ENCODE data around the gene C1QTNF1.

The C1QTNF1 gene

DNA sequence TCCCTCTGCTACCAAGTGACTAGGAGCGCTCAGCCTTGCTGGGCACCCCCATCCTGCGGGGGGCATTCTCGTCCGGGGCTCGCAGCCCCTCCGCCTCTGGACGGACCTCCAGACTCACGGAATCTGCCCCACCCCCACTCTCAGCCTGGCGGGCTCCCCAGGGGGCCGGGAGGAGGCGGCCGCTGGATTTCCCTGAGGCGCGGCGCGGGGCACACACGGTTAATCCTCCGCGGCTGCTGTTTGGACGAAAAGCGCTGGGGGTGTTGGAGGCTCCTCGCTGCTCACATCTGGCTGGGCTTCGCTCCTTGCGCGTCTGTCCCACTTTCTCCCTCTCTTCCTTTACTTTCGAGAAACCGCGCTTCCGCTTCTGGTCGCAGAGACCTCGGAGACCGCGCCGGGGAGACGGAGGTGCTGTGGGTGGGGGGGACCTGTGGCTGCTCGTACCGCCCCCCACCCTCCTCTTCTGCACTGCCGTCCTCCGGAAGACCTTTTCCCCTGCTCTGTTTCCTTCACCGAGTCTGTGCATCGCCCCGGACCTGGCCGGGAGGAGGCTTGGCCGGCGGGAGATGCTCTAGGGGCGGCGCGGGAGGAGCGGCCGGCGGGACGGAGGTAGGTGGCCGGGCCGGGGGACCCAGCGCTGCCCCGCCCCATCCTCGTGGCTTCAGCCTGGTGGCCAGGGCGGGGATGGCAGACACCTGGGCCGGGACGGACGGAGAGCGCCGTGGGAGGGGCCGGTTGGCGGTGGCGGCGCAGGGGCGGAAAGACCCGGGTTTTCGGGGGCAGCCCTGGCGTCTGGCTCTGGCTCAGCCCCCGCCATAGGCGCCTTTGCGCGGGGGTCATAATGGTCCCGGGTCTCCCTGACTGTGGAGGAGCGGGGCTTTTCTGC lies at the start of gene C1QTNF1:
Gene C1QTNF1, plus strand, starts transcription at position 284 of the 886 bp plus-strand sequence. CDS start 19,800 bp downstream, outside the sequence.
- DNase-seq = peak; percentile 84

- no peak for DNase-seq
These were observed 49.1 kb upstream of the C1QTNF1 start for GRCh38 chr17:78974635-78975591.

DNA sequence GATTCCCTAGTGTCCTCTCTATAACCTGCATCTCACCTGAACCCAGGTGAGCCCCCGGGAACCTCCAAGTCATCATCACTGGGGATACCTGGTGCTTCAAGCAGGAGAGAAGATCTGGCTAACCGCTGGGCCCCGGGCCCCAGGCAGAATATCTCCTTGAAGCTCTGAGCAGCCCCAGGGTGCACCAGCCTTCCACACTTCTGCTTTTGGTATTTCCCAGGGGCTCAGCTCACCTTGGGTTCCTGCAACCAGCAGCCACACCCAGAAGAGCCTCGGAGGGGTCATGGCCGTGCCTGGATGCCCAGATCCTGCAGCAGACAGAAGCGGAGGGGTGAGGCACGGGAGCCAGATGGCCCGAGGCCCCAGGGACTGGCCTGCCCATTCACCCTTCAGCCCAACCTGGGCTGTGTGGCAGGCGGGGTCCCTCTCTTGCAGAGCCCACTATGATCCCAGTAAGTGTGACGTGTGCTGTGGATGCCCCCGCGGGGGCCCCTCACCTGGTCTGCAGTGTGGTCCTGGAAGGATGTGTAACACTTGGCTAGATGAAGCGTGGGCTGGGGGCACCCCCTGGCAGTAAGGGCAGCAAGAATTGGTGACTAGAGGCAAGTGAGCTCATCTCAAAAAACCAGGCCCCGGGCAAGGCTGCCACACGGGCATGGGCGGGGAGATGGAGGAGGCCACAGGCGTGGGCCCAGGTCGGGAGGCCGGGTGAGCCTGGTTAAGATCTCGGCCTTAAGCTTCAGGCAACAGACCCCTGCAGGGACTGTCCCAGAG lies 46.9 kb upstream of the C1QTNF1 start:
- DNase-seq = no peak

GRCh38 chr17:78977681-78977943 lies 46.4 kb upstream of the C1QTNF1 start:
- no peak for DNase-seq

GRCh38 chr17:78977997-78978973 lies 45.7 kb upstream of the C1QTNF1 start:
- DNase-seq = no peak

GRCh38 chr17:78979780-78980623 lies 44.0 kb upstream of the C1QTNF1 start, which contains the start of gene LGALS3BP:
TSS of gene LGALS3BP (minus strand) at chr17:78979923. CDS start at chr17:78977191, 2,732 bp downstream.
- DNase-seq = no peak

GRCh38 chr17:78980624-78980972 lies 43.4 kb upstream of the C1QTNF1 start:
- DNase-seq = no peak

- DNase-seq = no peak
These were observed 42.7 kb upstream of the C1QTNF1 start for GRCh38 chr17:78981010-78981888.

GRCh38 chr17:78985395-78985794 lies 38.6 kb upstream of the C1QTNF1 start:
- no peak for DNase-seq

GRCh38 chr17:78986048-78986648 lies 37.8 kb upstream of the C1QTNF1 start:
- DNase-seq = no peak

- DNase-seq = no peak
These were observed 37.2 kb upstream of the C1QTNF1 start for GRCh38 chr17:78986649-78987328.

DNA sequence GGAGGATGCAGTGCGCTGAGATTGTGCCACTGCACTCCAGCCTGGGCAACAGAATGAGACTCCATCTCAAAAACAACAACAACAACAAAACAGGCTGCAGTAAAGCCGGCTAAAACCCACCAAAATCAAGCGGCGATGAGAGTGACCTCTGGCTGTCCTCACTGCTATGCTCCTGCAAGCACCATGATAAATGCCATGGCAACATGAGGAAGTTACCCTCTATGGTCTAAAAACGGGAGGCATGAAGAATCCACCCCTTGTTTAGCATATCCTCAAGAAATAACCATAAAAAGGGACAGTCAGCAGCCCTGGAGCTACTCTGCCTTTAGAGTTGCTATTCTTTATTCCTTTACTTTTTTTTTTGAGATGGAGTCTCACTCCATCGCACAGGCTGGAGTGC lies 35.8 kb upstream of the C1QTNF1 start:
- no peak for DNase-seq

DNA sequence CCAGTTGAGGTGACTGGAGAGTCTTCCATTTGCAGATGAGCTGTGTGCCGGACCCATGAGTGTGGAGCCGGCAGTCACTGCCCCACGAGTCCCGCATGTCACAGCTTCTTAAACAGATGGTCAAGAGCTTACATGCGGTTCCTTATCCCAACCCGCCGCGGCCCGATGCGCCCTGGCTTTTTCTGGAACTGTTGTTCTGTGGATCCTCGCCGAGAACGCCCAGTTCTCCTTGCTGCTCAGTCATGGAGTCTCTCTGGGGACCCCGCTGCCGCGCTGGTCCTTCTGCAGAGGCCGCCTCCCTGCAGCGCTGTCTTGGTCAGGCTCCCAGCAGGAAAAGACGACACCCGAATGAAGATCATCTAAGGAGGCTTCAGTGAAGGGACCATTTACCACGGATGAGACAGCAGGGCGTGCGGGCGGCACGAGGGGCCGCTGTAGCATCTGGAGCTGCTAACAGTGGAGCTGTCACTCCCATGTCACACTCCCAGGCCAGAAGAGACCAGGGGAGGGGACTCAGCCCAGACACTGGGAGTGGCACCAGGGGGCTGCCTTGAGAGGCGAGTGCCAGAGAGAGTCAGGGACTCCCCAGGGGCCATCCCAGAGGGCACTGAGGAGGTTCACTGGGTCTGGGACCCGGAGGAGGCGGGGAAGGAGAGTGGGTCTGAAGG lies 33.5 kb upstream of the C1QTNF1 start:
- no peak for DNase-seq

DNA sequence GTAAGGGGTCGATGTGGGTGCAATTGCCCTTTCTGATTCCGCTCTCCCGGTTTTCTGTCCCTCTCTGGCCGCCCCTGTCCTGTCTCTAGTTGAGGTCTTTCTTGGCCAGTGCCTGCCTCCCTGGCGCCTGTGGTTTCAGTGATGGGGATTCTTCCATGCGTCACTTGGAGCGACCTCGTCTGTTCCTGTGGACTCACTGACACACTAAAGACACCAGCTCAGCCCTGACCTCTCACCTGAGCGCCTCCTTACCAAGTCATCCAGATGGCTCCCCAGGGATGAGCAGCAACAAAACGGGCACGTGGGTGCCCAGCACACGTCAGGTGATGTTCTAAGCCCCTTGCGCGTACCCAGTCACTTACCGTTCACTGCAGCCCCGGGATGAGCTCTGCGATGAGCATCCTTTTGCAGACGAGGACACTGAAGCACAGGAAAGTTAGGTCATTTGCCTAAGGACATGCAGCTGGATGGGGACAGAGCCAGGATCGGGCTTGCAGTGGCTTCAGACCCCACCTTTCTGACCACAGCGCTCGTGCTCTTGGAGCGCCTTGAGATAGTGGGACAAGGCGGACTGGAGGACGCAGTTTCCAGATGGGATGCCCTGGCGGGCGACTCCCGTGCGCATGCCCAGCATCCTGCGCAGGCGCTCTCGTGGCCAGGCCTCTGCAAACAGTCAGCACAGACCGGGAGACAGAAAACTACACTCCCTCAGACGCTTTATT lies 32.8 kb upstream of the C1QTNF1 start:
- DNase-seq = no peak

GRCh38 chr17:78991906-78992532 lies 31.9 kb upstream of the C1QTNF1 start:
- peak; percentile 39 for DNase-seq

DNA sequence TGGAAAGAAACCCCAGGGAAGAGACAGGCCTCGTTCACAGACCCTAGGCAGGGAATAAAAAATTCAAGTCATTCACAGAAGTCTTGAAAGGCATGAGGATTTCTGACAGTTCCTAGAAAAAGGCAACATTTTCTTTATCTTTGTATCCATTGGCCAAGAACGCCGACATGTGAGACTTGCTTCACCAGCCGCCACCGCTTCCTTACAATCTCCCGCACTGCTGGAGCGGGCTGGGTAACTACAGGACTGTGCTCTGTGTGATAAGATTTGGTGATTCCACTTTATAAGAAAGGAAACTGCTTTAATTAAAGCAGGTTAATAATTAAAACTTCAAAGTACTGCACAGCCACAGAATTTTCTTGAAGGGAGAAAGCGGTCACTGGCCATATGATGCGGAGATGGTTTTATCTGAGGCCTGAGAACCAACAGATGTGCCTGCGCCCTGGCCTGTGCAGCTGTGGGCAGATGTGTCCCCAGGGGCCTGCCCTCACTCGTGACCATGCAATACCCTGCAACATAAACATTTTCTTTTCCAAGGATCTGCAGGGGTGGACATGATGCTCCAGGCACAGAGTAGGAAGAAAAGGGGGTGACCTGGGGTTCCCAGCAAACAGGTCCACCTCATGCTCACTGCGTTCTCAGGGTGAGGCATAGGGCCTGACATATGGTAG lies 31.3 kb upstream of the C1QTNF1 start:
- peak; percentile 34 for DNase-seq

Measured in islet precursor cell (in vitro differentiated cells).